ENCODE results near the gene RAB11FIP3. TPM values are rescaled to one million over a fixed set of nuclear protein-coding genes. Genes with fewer than 3 reads are reported as not detected.

RAB11FIP3 gene
- total RNA-seq, 4 donors from 2014 or later, result 55.5 to 136 (median 106) TPM

DNA sequence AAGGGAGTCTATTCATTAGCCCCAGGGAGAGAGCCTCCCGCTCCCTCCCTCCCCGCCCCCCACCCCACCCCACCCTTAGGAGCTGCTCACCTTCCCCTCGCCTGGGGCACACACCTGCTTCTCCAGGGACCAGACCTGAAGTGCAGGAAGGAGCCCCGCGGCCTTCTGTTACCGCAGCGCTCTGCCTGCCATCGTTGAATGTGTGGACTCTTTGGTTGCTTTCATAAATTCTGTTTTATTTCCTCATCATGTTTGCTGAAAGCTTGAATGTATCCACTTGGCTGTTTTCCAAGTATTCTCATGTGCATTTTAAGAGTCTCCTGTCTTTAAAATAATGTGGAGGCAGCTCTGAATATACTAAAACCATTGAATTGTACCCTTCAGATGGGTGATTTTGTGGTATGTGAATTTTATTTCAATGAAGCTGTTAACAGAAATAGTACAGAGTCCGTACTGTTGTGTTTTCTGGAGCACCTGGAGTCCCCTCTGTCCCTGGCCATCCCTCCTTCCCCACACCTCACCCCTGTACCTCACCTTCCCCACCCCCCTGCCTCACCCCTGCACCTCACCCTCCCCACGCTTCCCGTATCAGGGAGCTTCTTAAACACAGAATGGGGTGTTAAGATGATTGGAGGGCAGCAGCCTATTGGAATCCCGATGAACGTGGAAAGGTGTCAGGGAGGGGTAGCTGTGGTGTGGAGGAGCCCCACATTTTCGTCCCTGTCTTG lies 25.5 kb downstream of the RAB11FIP3 start:
- Histone ChIP-seq H3K27me3 (no peaks in the 10 kb centered on the region), H3K4me3 (no peak overlapping the region), H3K27ac (no peak overlapping the region), H3K4me1 (peaks cover 0 to 5% (median 0%) of the 10 kb centered on the region in 4 donors), H3K9me3 (no peaks in the 10 kb centered on the region), H3K36me3 (no peaks in the 10 kb centered on the region)
- no peak for DNase-seq
- TF ChIP-seq, protein P1, sequence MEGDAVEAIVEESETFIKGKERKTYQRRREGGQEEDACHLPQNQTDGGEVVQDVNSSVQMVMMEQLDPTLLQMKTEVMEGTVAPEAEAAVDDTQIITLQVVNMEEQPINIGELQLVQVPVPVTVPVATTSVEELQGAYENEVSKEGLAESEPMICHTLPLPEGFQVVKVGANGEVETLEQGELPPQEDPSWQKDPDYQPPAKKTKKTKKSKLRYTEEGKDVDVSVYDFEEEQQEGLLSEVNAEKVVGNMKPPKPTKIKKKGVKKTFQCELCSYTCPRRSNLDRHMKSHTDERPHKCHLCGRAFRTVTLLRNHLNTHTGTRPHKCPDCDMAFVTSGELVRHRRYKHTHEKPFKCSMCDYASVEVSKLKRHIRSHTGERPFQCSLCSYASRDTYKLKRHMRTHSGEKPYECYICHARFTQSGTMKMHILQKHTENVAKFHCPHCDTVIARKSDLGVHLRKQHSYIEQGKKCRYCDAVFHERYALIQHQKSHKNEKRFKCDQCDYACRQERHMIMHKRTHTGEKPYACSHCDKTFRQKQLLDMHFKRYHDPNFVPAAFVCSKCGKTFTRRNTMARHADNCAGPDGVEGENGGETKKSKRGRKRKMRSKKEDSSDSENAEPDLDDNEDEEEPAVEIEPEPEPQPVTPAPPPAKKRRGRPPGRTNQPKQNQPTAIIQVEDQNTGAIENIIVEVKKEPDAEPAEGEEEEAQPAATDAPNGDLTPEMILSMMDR (IDR thresholded peaks at IDR 0.05), result no peak
- TF ChIP-seq POLR2A (IDR thresholded peaks at IDR 0.05), result no peak

DNA sequence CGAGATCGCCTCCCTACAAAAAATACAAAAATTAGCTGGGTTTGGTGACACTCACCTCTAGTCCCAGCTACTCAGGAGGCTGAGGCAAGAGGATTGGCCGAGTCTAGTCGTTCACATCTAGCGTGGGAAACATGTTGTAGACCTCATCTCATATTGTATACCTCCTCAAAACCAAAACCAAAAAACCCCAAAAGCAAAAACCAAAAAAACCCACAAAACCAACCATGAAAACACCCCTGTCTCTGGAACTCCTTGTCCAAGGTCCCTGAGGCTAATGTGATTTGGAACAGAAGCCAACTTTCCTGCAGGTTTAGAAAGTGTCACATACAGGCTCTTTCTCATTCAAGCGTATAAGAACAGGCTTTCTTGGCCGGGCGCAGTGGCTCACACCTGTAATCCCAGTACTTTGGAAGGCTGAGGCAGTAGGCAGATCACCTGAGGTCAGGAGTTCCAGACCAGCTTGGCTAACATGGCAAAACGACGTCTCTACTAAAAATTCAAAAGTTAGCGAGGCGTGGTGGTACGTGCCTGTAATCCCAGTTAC lies 29.0 kb downstream of the RAB11FIP3 start:
- no peaks in the 10 kb centered on the region for H3K36me3 ChIP-seq
- no peak for TF ChIP-seq POLR2A (IDR thresholded peaks at IDR 0.05)
- TF ChIP-seq, protein P1 (IDR thresholded peaks at IDR 0.05), result no peak
- H3K4me3 ChIP-seq, result no peak overlapping the region
- H3K27me3 ChIP-seq, result no peaks in the 10 kb centered on the region
- no peaks in the 10 kb centered on the region for H3K9me3 ChIP-seq
- H3K4me1 ChIP-seq, result peaks cover 0 to 12% (median 0%) of the 10 kb centered on the region in 4 donors
- H3K27ac ChIP-seq, result no peak overlapping the region
- DNase-seq, result no peak

DNA sequence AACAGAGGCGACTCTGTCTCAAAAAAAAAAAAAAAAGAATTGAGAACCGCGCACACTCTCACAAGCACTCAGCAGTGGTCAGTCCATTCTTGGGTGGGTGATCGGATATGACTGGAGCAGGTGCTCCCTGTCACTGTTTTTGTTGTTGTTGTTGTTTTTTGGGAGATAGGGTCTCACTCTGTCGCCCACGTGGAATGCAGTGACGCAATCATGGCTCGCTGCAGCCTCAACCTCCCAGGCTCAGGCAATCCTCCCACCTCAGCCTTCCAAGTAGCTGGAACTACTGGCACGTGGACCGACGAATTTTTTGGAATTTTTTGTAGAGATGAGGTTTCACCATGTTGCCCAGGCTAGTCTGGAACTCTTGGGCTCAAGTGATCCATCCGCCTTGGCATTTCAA lies 30.0 kb downstream of the RAB11FIP3 start:
- H3K9me3 ChIP-seq, result no peaks in the 10 kb centered on the region
- no peak for TF ChIP-seq POLR2A (IDR thresholded peaks at IDR 0.05)
- TF ChIP-seq, protein P1 (IDR thresholded peaks at IDR 0.05), result no peak
- peaks cover 0 to 12% (median 0%) of the 10 kb centered on the region in 4 donors for H3K4me1 ChIP-seq
- H3K36me3 ChIP-seq, result no peaks in the 10 kb centered on the region
- no peaks in the 10 kb centered on the region for H3K27me3 ChIP-seq
- no peak for DNase-seq
- no peak overlapping the region for H3K27ac ChIP-seq
- no peak overlapping the region for H3K4me3 ChIP-seq

DNA sequence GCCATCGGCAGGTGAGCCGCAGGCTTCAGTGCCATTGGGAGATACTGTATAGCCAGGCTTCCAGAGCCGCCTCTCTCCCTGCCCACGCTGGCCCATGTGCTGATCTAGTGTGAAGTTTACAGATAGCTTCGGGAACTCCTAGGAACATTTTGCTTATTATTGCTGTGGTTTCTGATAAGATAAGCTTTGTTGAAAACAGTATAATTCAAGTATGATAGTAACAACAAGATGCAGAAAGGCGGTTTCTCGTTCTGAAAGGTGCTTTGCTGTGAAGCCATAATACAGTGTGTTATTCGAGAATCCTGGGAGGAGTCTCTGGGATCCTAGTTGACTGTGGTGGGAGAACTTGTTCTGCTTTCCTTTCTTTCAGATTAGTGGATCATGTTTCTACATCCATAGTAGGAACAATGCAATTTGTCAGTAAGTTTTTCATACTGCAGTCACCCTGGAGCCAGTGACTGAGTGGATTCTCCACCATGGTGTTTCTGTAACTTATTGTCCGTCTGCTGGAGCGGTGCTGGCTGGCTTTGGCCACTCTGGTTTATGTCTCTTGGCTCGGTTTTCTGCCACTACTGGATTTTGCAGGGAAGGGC lies 31.5 kb downstream of the RAB11FIP3 start:
- H3K9me3 ChIP-seq, result no peaks in the 10 kb centered on the region
- TF ChIP-seq POLR2A (IDR thresholded peaks at IDR 0.05), result no peak
- TF ChIP-seq, protein P1 (IDR thresholded peaks at IDR 0.05), result no peak
- no peak overlapping the region for H3K4me3 ChIP-seq
- peaks cover 0 to 7% (median 0%) of the 10 kb centered on the region in 4 donors for H3K4me1 ChIP-seq
- no peaks in the 10 kb centered on the region for H3K27me3 ChIP-seq
- H3K36me3 ChIP-seq, result peaks cover 0 to 4% (median 0%) of the 10 kb centered on the region in 3 donors
- H3K27ac ChIP-seq, result peak overlapping the region in 2 of 4 donors; percentile 30 to 55
- no peak for DNase-seq

DNA sequence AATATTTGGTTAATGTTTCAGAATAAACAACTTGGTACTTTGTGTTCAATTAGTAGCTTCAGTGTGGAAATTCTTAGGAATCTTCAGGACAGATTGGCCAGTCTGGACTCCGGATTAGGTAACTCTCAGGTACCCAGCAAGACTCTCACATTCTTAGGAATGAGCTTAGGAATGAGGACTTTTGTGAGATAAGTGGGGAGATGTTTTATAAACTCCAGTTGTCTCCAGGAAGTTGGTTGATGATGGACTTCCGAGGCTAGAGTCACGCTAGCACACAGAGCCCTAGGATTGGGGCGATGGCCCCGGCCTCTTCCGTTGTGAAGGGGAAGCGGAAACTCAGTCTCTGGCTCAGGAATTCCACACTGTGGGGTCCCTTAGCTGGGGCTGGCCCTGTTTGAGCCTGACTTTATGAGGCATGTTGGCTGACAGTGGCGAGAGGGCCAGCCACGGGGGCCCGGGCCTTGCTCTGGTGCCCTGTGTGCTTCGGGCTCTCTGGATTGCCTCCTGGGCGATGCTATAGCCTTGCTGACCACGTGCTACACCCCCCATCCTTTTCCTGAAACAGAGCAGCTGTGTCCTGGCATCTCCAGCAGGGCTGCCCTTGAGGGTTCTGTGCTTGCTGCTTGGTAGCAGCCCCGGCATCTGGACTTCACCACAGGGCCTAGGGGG lies 32.4 kb downstream of the RAB11FIP3 start:
- no peak overlapping the region for H3K4me3 ChIP-seq
- TF ChIP-seq, protein P1 (IDR thresholded peaks at IDR 0.05), result no peak
- TF ChIP-seq POLR2A (IDR thresholded peaks at IDR 0.05), result no peak
- H3K27ac ChIP-seq, result peak overlapping the region in 3 of 4 donors; percentile 17 to 55 (median 49)
- H3K4me1 ChIP-seq, result peaks cover 0 to 7% (median 0%) of the 10 kb centered on the region in 4 donors
- DNase-seq, result no peak
- H3K9me3 ChIP-seq, result no peaks in the 10 kb centered on the region
- H3K27me3 ChIP-seq, result no peaks in the 10 kb centered on the region
- peaks cover 0 to 9% (median 0%) of the 10 kb centered on the region in 3 donors for H3K36me3 ChIP-seq
